Immature natural killer cell (primary cell): ENCODE results near the gene FCHO1. TPM values are rescaled to one million over a fixed set of nuclear protein-coding genes. Genes with fewer than 3 reads are reported as not detected.
"Not testable (repeated sequence)": the region's sequence is repeated elsewhere in the genome, so short reads cannot be mapped to it uniquely, and the experiment has no call there.

Experiments
- DNase-seq, 3 donors: peaks; one replicate each; pipeline ENCODE4 v3.0.0; 2022; ENCODE audit warnings: mixed read lengths in 1 of 3
- H3K27ac Mint-ChIP-seq, 6 donors: one replicate each; pipeline ENCODE4 v1.8.0; 2020; ENCODE audit warnings: mixed read lengths in 6 of 6, mild to moderate bottlenecking in 5 of 6, inconsistent platforms in 4 of 6, moderate library complexity in 3 of 6
- H3K27me3 Mint-ChIP-seq, 3 donors: one replicate each; pipeline ENCODE4 v1.8.0; 2020 to 2021; ENCODE audit warnings: low read depth in 3 of 3, mild to moderate bottlenecking in 3 of 3, mixed read lengths in 3 of 3, moderate library complexity in 3 of 3, inconsistent platforms in 1 of 3
- H3K36me3 Mint-ChIP-seq, 3 donors: one replicate each; pipeline ENCODE4 v1.8.0; 2020; ENCODE audit warnings: mixed read lengths in 3 of 3, inconsistent platforms in 2 of 3, mild to moderate bottlenecking in 2 of 3
- H3K4me1 Mint-ChIP-seq, 2 donors: one replicate each; pipeline ENCODE4 v1.8.0; 2020; ENCODE audit warnings: inconsistent platforms in 2 of 2, mild to moderate bottlenecking in 2 of 2, mixed read lengths in 2 of 2, moderate library complexity in 1 of 2
- H3K4me3 Mint-ChIP-seq, 5 donors: one replicate each; pipeline ENCODE4 v1.8.0; 2020; ENCODE audit warnings: mild to moderate bottlenecking in 5 of 5, mixed read lengths in 5 of 5, inconsistent platforms in 3 of 5, moderate library complexity in 3 of 5
- H3K9me3 Mint-ChIP-seq, 6 donors: one replicate each; pipeline ENCODE4 v1.8.0; 2020; ENCODE audit warnings: mild to moderate bottlenecking in 6 of 6, mixed read lengths in 6 of 6, inconsistent platforms in 4 of 6, moderate library complexity in 3 of 6
- polyA plus RNA-seq, 3 donors: library from polyadenylated mRNA; unstranded; fragments of 300-500 nt; fragmentation: Illumina TruSeq; gene quantifications; one replicate each; pipeline ENCODE4 v1.2.3, GENCODE V29; 2021

Gene FCHO1
- polyA plus RNA-seq, 3 donors from 2014 or later = 2.0 to 27.0 (median 6.7) TPM

DNA sequence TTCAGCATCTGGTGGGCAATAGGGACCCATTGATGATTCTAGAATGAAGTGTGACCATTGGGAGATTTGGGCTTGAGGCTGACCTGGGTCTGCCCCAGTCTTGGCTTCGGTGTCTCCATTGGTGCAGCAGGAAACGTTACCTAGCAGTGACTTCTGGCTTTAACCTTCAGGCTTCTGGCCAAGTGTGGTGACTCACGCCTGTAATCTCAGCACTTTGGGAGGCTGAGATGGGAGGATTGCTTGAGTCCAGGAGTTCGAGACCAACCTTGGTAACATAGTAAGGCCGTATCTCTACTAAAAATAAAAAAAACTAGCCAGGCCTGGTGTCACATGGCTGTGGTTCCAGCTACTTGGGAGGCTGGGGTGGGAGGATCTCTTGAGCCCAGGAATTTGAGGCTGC, 7.2 kb downstream of the FCHO1 start:
- Mint-ChIP-seq H3K4me3 (no peak overlapping the region), H3K9me3 (no peaks in the 10 kb centered on the region), H3K27me3 (peaks cover 0 to 1% (median 0%) of the 10 kb centered on the region in 3 donors), H3K36me3 (peaks cover 9 to 32% (median 20%) of the 10 kb centered on the region in 3 donors), H3K27ac (peak overlapping the region in 2 of 6 donors; percentile 8 to 15), H3K4me1 (peaks cover 6 to 14% of the 10 kb centered on the region in 2 donors)
- no peak for DNase-seq

DNA sequence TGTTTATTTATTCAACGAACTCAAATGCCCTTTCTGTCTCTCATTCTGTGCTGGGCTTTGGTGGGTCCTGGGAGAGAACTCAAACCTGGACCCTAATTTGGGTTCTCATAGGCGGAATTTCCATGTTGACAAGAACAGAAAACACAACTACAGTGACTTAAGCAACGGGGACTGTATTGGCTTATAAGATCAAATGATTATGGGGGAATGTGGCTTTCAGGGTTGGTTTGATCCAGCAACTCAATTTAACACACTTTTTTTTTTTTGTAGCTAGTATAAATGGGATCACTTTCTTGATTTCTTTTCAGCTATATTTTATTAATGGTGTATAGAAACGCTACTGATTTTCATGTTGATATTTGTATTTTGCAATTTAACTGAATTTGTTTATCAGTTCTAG, 9.9 kb downstream of the FCHO1 start:
- Mint-ChIP-seq H3K27me3 (peaks cover 0 to 1% (median 0%) of the 10 kb centered on the region in 3 donors), H3K9me3 (no peaks in the 10 kb centered on the region), H3K4me3 (no peak overlapping the region), H3K36me3 (peaks cover 9 to 37% (median 22%) of the 10 kb centered on the region in 3 donors), H3K4me1 (peaks cover 6 to 12% of the 10 kb centered on the region in 2 donors), H3K27ac (peak overlapping the region in 1 of 6 donors; percentile 54)
- DNase-seq = no peak

DNA sequence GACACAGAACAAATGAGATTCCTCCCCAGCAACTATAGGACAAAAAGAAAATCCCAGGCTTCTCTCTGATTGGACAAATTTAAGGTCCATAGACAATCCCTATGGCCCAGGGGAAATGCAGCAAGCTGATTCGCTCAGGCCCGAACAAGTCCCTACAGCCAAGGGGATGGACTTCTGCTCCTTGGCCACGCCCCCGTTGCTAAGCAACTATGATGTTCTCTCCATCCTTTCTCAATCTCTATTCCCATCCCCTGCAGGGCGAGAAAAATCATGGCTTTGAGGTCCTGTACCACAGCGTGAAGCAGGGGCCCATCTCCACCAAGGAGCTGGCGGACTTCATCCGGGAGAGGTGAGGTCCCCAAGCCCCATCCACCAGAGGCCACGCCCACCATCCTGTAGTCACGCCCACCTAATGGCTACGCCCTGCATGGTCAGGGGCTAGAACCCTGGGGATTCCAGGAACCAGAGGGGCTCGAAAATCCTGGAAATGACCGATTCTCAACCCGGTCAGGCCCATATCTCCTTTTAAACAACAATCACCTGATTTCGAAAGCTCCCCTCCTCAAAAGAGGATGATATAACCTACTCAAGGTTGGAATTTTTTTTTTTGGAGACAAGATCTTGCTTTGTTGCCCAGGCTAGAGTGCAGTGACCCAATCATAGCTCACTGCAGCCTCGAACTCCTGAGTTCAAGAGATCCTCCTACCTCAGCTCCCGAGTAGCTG, 11.4 kb downstream of the FCHO1 start:
- DNase-seq = no peak
- Mint-ChIP-seq H3K4me1 (peaks cover 6 to 15% of the 10 kb centered on the region in 2 donors), H3K27ac (no peak overlapping the region), H3K9me3 (no peaks in the 10 kb centered on the region), H3K27me3 (no peaks in the 10 kb centered on the region), H3K4me3 (no peak overlapping the region), H3K36me3 (peaks cover 3 to 39% (median 23%) of the 10 kb centered on the region in 3 donors)

DNA sequence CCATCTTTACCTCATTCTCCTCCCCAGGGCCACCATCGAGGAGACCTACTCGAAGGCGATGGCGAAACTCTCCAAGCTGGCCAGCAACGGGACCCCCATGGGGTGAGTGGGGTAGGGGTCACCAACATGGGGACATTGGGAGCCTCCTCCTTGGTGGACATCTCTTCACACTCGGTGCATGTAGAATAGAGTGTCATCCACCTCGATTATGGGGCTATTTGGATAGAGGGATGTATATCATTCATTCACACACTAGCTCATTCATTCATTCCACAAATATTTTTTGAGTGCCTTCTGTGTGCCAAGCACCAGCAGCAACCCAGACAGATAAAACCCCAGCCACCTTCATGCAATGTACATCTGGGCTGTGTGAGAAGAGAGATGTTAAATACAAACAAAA, 13.1 kb downstream of the FCHO1 start:
- Mint-ChIP-seq H3K36me3 (peaks cover 3 to 39% (median 23%) of the 10 kb centered on the region in 3 donors), H3K4me3 (no peak overlapping the region), H3K27me3 (no peaks in the 10 kb centered on the region), H3K4me1 (peaks cover 6 to 10% of the 10 kb centered on the region in 2 donors), H3K9me3 (no peaks in the 10 kb centered on the region), H3K27ac (peak overlapping the region in 1 of 6 donors; percentile 68)
- DNase-seq = no peak

DNA sequence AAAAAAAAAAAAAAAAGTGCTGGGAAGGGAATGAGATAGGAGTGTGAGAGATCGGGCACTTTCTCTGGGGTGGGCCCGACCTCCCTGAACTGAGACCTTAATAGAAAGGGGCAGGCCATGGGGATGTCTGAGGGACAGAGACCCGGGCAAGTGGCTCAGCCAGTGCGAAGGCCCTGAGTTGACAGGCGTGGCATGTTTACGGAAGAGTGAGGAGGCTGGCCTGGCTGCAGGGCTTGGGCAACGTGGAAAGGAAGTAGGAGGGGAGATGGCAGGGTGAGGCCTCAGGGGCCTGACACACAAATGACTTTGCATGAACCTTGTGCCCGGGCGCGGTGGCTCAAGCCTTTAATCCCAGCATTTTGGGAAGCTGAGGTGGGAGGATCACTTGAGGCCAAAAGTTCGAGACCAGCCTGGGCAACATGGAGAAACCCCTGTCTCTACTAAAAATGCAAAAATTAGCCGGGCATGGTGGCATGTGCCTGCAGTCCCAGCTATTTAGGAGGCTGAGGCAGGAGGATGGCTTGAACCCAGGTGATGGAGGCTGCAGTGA, 13.9 kb downstream of the FCHO1 start:
- Mint-ChIP-seq H3K27me3 (no peaks in the 10 kb centered on the region), H3K9me3 (no peaks in the 10 kb centered on the region), H3K36me3 (peaks cover 3 to 34% (median 23%) of the 10 kb centered on the region in 3 donors), H3K4me1 (peaks cover 6 to 10% of the 10 kb centered on the region in 2 donors), H3K4me3 (peak overlapping the region in 1 of 5 donors; percentile 35), H3K27ac (peak overlapping the region in 3 of 6 donors; percentile 62 to 85 (median 68))
- no peak for DNase-seq

DNA sequence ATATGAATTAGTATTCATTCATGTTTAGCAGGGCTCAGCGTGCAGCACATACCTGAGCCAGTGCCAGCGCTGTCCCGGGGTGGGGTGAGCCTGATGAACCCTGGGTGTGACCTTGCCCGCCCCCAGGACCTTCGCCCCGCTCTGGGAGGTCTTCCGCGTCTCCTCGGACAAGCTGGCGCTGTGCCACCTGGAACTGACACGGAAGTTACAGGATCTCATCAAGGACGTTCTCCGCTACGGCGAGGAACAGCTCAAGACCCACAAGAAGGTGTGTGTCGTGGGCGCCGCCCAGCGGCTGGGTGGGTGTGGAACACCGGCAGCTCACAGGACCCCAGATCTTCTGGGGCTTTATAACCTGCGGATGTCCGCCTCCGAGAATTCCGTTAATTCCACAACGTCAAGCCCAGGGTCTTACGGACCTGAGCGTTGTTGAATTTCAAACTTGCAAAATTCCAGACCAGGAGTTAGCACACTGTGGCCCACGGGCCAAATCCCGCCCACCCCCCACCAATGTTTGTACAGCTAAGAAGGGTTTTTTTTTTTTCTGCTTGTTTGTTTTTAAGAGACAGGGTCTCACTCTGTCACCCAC, 15.4 kb downstream of the FCHO1 start:
- Mint-ChIP-seq H3K4me1 (peaks cover 6 to 10% of the 10 kb centered on the region in 2 donors), H3K9me3 (no peaks in the 10 kb centered on the region), H3K4me3 (no peak overlapping the region), H3K27me3 (no peaks in the 10 kb centered on the region), H3K27ac (peak overlapping the region in 1 of 6 donors; percentile 35), H3K36me3 (peaks cover 3 to 26% (median 16%) of the 10 kb centered on the region in 3 donors)
- DNase-seq = peak; percentile 32 to 46 (median 38)

DNA sequence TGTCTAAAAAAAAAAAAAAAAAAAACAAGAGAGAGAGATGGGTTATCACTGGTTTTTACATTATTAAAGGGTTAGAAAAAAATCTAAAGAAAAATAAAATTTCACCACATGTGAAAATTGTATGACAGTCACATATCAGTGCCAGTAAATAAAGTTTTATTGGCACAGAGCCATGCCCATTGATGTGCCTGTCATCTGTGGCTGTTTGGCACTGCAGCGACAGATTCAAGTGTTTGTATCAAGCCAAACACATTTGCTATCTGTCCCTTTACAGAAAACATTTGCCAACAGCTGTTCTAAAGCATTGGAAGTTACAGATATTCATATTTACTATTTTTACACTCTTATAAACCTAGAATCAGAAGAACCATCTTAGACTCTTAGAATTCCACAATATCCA, 16.3 kb downstream of the FCHO1 start:
- no peaks in the 10 kb centered on the region for H3K27me3 Mint-ChIP-seq
- DNase-seq = no peak
- H3K9me3 Mint-ChIP-seq = no peaks in the 10 kb centered on the region
- no peak overlapping the region for H3K4me3 Mint-ChIP-seq
- peaks cover 6 to 10% of the 10 kb centered on the region in 2 donors for H3K4me1 Mint-ChIP-seq
- peaks cover 3 to 33% (median 19%) of the 10 kb centered on the region in 3 donors for H3K36me3 Mint-ChIP-seq
- H3K27ac Mint-ChIP-seq = no peak overlapping the region

DNA sequence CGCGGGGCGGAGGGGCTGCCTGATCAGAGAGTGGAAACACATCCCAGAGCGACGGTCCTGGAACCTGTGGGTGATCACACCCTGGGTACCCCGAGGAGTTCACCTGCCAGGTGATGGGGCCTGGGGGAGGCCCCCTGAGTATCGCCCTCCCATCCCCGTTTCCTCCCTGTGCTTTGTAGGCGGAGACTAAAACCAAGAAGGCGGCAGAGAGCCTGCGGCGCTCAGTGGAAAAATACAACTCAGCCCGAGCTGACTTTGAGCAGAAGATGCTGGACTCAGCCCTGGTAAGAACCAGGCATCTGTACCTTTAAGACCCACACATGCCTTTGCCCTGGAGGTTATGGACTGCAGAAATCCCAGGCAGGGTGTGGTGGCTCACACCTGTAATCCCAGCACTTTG, 19.3 kb downstream of the FCHO1 start:
- no peak for DNase-seq
- H3K4me3 Mint-ChIP-seq = no peak overlapping the region
- no peaks in the 10 kb centered on the region for H3K27me3 Mint-ChIP-seq
- no peak overlapping the region for H3K27ac Mint-ChIP-seq
- peaks cover 12 to 26% (median 15%) of the 10 kb centered on the region in 3 donors for H3K36me3 Mint-ChIP-seq
- peaks cover 0 to 6% of the 10 kb centered on the region in 2 donors for H3K4me1 Mint-ChIP-seq
- H3K9me3 Mint-ChIP-seq = no peaks in the 10 kb centered on the region

DNA sequence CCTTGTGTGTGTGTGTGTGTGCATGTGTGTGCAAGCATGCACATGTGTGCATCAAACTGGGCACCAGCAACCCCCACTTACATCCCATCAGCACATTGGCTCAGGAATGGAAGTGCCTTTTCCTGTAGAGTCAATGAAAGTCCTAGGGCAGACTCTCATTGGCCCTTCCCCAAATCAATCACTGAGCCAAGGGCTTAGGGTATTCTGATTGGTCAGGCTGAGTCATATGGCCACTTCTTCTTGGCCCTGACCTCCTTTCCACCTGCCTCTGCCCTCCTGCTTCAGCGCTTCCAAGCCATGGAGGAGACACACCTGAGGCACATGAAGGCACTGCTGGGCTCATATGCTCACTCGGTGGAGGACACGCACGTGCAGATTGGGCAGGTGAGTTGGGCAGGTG, 20.9 kb downstream of the FCHO1 start:
- H3K27ac Mint-ChIP-seq = no peak overlapping the region
- no peak for DNase-seq
- H3K9me3 Mint-ChIP-seq = no peaks in the 10 kb centered on the region
- H3K4me1 Mint-ChIP-seq = peaks cover 0 to 2% of the 10 kb centered on the region in 2 donors
- no peak overlapping the region for H3K4me3 Mint-ChIP-seq
- peaks cover 11 to 20% (median 12%) of the 10 kb centered on the region in 3 donors for H3K36me3 Mint-ChIP-seq
- H3K27me3 Mint-ChIP-seq = no peaks in the 10 kb centered on the region

DNA sequence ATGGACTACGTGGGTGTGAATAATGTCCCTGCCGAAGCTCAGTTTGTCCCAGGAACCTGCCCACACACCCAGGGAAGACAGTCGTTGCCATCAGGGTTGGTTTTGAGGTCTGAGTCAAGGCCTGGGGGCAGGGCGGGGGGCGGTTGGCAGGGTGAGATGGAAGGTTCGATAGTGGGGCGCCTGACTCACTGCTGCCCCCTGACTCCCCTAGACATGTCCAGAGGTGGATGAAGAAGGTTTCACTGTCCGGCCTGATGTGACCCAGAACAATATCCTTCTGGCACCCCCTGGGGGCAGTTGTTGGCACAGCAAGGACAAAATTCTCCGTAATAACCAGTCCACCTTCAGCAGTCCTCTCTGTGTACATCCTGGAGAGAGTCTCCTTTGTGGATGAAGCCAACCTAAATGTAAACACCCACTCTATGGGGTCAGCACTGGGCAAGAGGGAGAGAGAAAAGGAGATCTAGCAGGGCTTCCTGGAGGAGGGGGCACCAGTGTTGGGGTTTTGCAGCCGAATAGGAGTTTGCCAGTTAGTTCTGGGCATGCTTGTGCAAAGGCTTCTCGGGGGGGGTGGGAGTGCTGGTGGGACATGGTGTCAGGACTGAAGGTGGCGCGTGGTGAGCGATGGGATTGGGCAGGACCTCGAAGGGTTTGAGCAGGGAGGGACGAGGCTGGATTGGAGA, 24.1 kb downstream of the FCHO1 start:
- Mint-ChIP-seq H3K36me3 (peaks cover 9 to 12% (median 11%) of the 10 kb centered on the region in 3 donors), H3K27me3 (peaks cover 0 to 1% (median 0%) of the 10 kb centered on the region in 3 donors), H3K4me3 (no peak overlapping the region), H3K27ac (peak overlapping the region in 1 of 6 donors; percentile 40), H3K4me1 (peaks cover 6 to 14% of the 10 kb centered on the region in 2 donors), H3K9me3 (no peaks in the 10 kb centered on the region)
- DNase-seq = peak in 2 of 3 donors; percentile 24 to 31

DNA sequence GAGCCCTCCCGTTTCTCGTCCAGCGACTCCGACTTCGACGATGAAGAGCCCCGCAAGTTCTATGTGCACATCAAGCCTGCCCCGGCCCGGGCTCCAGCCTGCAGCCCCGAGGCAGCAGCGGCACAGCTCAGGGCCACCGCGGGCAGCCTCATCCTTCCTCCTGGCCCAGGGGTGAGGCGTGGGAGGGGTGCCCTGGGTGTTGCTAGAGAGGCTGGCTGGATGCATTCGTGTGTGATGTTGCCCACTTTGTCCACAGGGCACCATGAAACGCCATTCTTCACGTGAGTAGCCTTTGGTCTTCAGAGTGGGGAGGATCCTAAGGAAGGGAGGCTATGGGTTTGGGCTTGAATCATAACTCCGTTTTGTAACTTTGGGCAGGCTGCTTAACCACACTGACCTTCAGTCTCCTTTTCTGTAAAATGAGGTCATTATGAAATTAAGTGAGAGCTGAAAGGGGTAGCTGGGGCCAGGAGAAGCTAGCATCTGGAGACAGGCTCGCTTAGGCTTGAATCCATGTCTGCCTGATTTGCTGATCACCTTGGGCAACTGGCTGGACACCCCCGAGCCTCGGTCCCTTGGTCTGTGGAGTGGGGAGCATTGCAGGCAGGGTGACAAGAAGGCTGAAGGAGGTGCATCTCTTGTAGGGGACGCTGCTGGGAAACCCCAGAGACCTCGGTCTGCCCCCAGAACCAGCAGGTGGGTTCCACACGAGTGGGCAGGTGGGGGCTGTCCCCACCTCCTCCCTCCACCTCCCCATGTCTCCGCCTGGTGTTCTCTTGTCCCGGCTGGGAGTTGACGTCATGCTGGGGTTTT, 24.9 kb downstream of the FCHO1 start:
- peaks cover 0 to 1% (median 0%) of the 10 kb centered on the region in 3 donors for H3K27me3 Mint-ChIP-seq
- peaks cover 9 to 12% (median 11%) of the 10 kb centered on the region in 3 donors for H3K36me3 Mint-ChIP-seq
- peak overlapping the region in 1 of 6 donors; percentile 51 for H3K27ac Mint-ChIP-seq
- no peaks in the 10 kb centered on the region for H3K9me3 Mint-ChIP-seq
- H3K4me1 Mint-ChIP-seq = peaks cover 6 to 14% of the 10 kb centered on the region in 2 donors
- H3K4me3 Mint-ChIP-seq = no peak overlapping the region
- DNase-seq = no peak

DNA sequence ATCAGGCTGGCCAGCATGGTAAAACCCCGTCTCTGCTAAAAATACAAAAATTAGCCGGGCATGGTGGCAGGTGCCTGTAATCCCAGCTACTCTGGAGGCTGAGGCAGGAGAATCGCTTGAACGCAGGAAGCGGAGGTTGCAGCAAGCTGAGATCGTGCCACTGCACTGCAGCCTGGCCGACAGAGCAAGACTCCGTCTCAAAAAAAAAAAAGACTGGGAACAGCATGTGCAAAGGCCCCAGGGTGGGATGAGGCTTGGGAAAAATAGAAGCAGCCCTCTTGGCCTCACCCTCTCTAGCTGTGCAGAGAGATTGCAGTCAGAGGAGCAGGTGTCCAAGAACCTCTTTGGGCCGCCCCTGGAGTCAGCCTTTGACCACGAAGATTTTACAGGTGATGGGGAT, 26.6 kb downstream of the FCHO1 start:
- Mint-ChIP-seq H3K4me1 (peaks cover 6 to 14% of the 10 kb centered on the region in 2 donors), H3K36me3 (peaks cover 10 to 14% (median 12%) of the 10 kb centered on the region in 3 donors)
- not testable (repeated sequence) for H3K9me3 Mint-ChIP-seq, H3K27me3 Mint-ChIP-seq, H3K27ac Mint-ChIP-seq, DNase-seq, H3K4me3 Mint-ChIP-seq
